Ramos (cell line): Measurements from ENCODE around the gene CD276.

Experiments
- in situ Hi-C: fragments of 300-500 bp; cut with MboI; formaldehyde crosslinking; loops from one replicate; pipeline ENCODE4 v1.14.3; 2022; ENCODE audit warnings: low sequenced_read_pairs; ENCODE audit not compliant: unreplicated experiment

Gene CD276

DNA sequence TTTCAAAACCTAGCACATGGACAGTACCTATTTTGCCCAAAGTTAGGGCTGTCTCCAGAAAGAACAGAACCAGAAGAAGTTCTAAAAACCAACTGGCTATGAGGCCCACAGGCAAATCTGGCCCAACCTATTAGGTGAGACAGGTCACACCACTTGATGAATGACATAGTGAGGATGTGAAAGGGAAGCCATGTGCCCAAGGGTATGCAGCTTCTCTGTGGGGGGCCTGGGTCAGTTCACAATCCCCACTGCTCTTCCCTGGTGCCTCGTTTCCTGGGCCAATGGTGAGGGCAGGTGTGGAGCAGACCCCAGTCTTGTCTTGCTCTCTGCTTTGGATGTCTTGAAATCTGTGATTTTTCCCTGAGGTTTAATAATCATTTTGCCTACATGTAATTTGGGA is 60.1 kb downstream of the CD276 start:
- in situ Hi-C loops: no loop called here

DNA sequence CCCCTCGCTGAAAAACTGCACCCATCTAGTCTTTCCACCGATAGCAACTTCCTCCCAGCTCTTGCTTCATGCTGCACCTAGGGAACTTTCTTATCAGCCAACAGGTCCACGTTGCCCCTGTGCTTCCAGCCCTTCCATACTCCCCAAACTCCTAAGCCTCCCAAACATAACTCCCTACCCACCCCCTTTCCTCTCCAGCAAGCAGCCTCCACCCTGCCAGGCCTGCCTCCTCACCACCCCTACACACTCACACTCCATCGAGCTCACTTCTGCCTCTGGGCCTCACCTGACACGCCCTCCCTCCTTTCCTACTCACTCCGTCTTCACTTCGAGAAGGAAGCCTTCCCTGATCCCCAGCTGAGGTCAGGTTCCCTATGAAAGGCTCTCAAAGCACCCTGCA is 60.9 kb downstream of the CD276 start:
- in situ Hi-C loops: no loop called here

DNA sequence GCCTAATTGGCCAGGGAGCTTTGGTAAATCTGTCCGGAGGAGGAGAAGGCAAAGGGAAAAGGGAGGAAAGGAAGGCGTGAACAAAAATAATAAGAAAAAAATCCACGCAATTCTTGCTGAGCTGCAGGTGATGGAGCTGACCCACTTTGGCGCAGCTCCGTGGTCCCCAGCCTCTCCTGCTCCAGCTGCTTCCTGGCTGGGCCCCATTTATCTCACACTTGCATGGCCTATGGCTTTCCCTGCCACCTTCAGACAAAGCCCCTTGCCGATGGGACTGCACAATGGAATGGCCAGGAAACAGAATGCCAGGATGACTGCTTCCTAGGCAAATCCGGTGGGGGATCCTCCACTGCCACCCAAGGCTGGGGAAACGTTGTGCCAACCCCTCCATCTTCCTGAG is 62.1 kb downstream of the CD276 start:
- in situ Hi-C loops: no loop called here

DNA sequence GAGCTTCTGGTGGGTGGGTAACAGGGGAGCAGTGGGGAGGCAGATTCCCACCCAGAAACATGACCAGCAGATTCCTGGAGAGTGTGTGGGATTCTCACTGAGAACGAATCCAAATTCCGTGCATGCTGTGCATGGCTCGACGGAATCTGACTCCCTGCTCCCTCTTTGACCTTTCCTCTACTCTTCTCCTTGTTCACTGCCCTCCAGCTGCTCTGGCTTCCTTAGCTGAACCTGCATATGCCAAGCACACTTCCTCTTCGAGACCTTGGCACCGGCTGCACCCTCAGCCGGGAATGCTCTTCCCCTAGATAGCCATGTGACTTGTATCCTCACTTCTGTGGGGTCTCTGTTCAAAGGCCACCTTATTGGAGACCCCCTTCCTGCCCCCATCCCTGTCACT is 62.7 kb downstream of the CD276 start:
- in situ Hi-C loops: no loop called here

GRCh38 chr15:73747847-73748590 is 63.8 kb downstream of the CD276 start:
- in situ Hi-C loops: no loop called here

GRCh38 chr15:73748730-73749129 is 64.5 kb downstream of the CD276 start:
- in situ Hi-C loops: no loop called here

GRCh38 chr15:73749533-73749932 is 65.3 kb downstream of the CD276 start:
- in situ Hi-C loops: no loop called here

DNA sequence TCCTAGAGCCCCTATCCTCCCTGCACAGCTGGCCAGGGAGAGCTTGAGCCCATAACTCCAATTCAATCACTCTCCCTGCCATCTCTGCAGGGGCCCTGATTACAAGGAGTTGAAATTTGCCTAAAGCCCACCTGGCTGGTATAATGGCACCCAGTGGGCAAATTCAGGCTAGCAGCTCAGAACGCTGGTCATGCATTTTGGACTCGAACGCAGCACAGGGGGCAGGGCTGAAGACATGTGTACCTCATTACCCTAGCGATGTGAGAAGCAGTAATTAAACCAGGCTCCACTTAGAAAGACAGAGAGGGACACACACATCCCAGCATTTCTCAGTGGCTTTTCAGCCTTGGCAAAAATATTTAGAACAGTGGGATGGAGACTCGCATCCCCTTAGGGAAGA is 65.8 kb downstream of the CD276 start:
- in situ Hi-C loops: no loop called here

GRCh38 chr15:73750438-73750837 is 66.3 kb downstream of the CD276 start:
- in situ Hi-C loops: no loop called here

DNA sequence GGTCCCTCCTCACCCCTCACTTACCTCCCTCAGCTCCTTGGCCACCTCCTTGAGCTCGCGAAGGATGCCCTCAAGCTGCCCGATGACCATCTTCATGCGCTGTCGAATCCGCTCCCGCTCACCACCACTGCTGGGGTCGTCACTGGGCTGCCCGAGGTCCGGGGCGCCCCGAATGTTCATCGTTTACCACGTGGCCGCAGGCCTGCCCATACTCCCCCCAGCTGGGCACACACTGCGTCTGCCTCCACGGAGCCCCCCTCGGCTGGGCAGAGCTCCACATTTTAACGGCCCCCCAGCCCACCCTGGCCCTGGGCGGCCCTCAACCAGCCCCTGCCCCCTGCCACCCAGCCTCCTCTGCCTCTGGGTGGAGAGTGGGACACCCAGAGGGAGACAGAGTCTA is 66.8 kb downstream of the CD276 start:
- in situ Hi-C loops: no loop called here

- in situ Hi-C loops: no loop called here
Measured at GRCh38 chr15:73751511-73751898, 67.3 kb downstream of the CD276 start.

GRCh38 chr15:73751899-73752805 is 68.0 kb downstream of the CD276 start:
- in situ Hi-C loops: no loop called here

- in situ Hi-C loops: no loop called here
Measured at GRCh38 chr15:73752806-73753193, 68.6 kb downstream of the CD276 start.

GRCh38 chr15:73753250-73754130 is 69.3 kb downstream of the CD276 start, which contains the start of gene INSYN1:
TSS of gene INSYN1 (minus strand) at chr15:73753351. CDS start at chr15:73751130, 2,221 bp downstream.
- in situ Hi-C loops: no loop called here

DNA sequence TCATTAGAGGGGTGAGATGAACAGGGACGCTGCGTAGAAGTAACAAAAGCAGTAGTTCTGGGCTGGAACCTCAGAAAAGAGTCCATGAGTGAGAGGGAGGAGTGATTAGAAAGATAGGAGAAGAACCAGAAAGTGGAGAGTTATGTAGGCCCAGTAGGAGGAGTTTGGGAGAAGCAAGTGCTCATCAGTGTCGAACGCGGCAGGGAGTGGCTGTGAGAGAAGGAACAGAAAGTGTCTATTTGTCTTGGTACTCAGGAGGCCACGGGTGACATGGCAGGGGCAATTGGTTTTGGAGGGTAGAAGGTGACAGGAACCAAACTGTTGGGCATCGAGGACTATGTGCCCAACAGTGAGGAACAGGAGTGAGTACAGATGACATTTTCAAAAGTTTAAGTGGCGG is 70.3 kb downstream of the CD276 start:
- in situ Hi-C loops: no loop called here

GRCh38 chr15:73755481-73755880 is 71.3 kb downstream of the CD276 start:
- in situ Hi-C loops: no loop called here

DNA sequence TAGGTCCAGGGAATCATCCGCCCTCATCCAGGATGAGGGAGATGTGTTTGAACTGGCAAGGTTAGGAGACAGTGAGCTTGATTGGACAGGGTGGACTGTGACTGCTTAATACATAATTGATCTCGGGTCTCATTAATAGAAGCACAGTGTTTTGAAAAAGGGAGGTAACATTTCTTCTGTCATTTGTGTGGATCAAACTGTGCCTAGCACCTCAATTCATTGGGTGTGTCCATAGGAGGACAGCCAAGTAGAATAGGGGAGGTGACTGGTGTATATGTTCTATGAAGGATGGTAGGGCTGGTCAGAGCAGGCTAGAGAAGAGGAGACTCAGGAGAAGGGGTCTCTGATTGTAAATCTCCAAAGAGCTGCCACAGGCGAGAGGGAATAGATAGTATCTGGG is 71.8 kb downstream of the CD276 start:
- in situ Hi-C loops: no loop called here

DNA sequence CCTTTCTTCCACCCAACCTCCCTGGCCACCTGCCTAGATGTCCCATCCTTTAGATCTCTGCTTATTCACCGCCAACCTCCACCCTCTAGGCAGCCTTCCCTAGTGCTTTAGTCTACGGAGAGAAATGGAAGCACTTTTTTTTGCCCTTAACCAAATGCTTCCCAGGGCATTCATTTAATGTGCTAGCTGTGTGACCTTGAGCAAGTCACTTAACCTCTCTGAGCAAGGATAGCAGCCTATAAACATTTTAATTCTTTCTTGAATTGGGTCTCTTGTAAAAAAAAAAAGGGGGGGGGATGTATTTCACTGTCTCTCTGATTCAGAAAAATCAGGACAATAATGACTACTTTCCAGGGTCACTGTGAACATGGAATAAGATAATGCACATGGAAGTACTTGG is 72.2 kb downstream of the CD276 start:
- in situ Hi-C loops: no loop called here

DNA sequence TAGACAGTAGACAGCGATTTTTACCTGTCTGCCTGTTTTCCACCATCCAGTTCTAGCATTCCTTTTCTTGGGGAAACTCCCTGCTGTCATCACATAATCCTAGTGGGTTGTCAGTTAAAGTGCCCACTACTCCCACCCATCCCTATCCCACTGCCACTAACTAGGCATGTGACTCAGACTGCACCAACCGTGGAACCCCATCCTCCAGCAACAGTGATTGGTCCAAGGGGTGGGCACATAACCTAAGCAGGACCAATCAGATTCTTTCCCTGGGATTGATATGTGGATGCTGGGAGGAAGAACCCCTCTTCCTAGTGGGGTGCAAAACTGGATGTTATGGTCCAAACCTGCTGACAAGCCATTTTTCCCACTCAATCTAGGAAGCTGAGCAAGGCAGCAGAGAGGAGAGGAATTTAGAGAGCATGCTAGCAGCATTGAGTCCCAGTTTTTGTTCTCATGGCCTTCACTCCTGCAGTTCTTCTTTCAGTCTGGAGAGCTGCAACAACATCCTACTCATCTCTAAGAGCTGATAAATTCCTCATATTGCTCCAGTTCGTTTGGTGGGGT is 72.8 kb downstream of the CD276 start:
- in situ Hi-C loops: no loop called here

DNA sequence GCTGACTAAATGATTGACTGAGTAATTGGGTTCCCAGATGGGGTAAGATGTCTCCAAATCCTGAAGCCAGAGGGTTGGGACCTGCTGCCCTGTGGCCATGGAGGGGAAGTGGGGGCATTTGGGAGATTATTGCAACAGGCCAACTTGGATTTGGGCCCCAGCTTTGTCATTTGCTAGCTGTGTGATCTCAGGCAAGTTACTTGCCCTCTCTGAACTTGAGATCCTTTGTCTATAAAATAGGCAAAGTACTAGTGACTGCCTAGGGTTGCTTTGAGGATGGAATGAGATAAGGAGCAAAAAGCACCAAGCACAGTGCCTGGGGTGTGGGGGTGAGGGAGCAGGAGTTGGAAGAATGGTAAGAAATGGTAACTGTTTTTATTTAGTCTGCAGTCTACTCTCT is 73.4 kb downstream of the CD276 start:
- in situ Hi-C loops: no loop called here
